Gastroesophageal sphincter (tissue), 4 donors: Measurements from ENCODE around the gene INCA1. TPM values are rescaled to one million over a fixed set of nuclear protein-coding genes. Genes with fewer than 3 reads are reported as not detected.
A peak's percentile ranks its signal among the peaks of the same experiment; 100 is the strongest.

Source experiments
- ATAC-seq: fragments of 150-250 bp; one replicate; pipeline ENCODE4 v1.9.1; 2016; ENCODE audit warnings: mild to moderate bottlenecking, moderate library complexity
- H3K27ac ChIP-seq, 4 donors: fragments of 200-600 bp; sonication (generic) in 3 of 4; 1 replicate in 3 of 4; 2 replicates in 1 of 4; pipeline ENCODE4 v1.5.1; 2016 to 2019
- H3K27me3 ChIP-seq: fragments of 200-600 bp; sonication (generic); one replicate; pipeline ENCODE4 v1.5.1; 2019
- H3K36me3 ChIP-seq, 2 donors: fragments of 200-600 bp; sonication (generic); one replicate each; pipeline ENCODE4 v1.5.1; 2019; ENCODE audit warnings: control low read depth in 1 of 2
- H3K4me1 ChIP-seq, 3 donors: fragments of 200-600 bp; sonication (generic); 1 replicate in 2 of 3; 2 replicates in 1 of 3; pipeline ENCODE4 v1.5.1; 2016 to 2019; ENCODE audit warnings: control low read depth in 2 of 3
- H3K4me3 ChIP-seq, 2 donors: fragments of 200-600 bp; sonication (generic); one replicate each; pipeline ENCODE4 v1.5.1; 2019; ENCODE audit warnings: mild to moderate bottlenecking in 1 of 2, moderate library complexity in 1 of 2
- H3K9me3 ChIP-seq, 3 donors: fragments of 200-600 bp; sonication (generic); one replicate each; pipeline ENCODE4 v1.5.1; 2017 to 2019; ENCODE audit warnings: control low read depth in 2 of 3
- CTCF ChIP-seq, 4 experiments: fragments of 200-600 bp in 2 of 4; fragments of 450-650 bp in 2 of 4; sonication (generic) in 1 of 4; IDR thresholded peaks; one replicate each; pipeline ENCODE4 v1.5.1; 2017 to 2019; ENCODE audit warnings: antibody characterized with exemption in 4 of 4, mild to moderate bottlenecking in 2 of 4, moderate library complexity in 2 of 4
- EP300 ChIP-seq: sonication (generic); formaldehyde crosslinking; IDR thresholded peaks from one replicate; pipeline ENCODE4 v1.6.1; 2017; ENCODE audit warnings: antibody characterized with exemption, mild to moderate bottlenecking
- POLR2A ChIP-seq, 2 donors: fragments of 450-650 bp; IDR thresholded peaks; one replicate each; pipeline ENCODE4 v1.6.1; 2017; ENCODE audit warnings: antibody characterized with exemption in 2 of 2, mild to moderate bottlenecking in 2 of 2, moderate library complexity in 1 of 2
- POLR2AphosphoS5 ChIP-seq: sonication (generic); formaldehyde crosslinking; IDR thresholded peaks from one replicate; pipeline ENCODE4 v1.6.1; 2017; ENCODE audit warnings: antibody characterized with exemption
- WGBS, 2 donors: methylation state at CpG; one replicate each; pipeline ENCODE4 v1.1.5; 2018; ENCODE audit warnings: low coverage in 1 of 2; 5-methylcytosine and 5-hydroxymethylcytosine counted together
- total RNA-seq, 4 donors: library from RNA; depleted of rRNA; stranded (reverse); fragments of >200 nt; gene quantifications; one replicate each; pipeline ENCODE4 v1.1.0, GENCODE V29; 2016

INCA1 gene
- total RNA-seq, 4 donors from 2014 or later: 0.93 to 4.4 (median 3.8) TPM; not detected in 1

GRCh38 chr17:5002121-5002788 lies 4.9 kb upstream of the INCA1 start:
- WGBS, 2 donors: 87% methylated on average over 3 of the region's 20 CpGs; no CpG with 5 or more reads in 1 of the 2 donors
- Histone ChIP-seq H3K27ac (no peak overlapping the region), H3K9me3 (no peaks in the 10 kb centered on the region), H3K36me3 (peaks cover 0 to 67% of the 10 kb centered on the region in 2 donors), H3K4me3 (no peak overlapping the region), H3K27me3 (no peaks in the 10 kb centered on the region), H3K4me1 (peaks cover 0 to 34% (median 18%) of the 10 kb centered on the region in 3 donors)
- no peak for TF ChIP-seq CTCF (IDR thresholded peaks at IDR 0.05)
- TF ChIP-seq POLR2AphosphoS5: no peak
- no peak for TF ChIP-seq EP300
- TF ChIP-seq POLR2A (IDR thresholded peaks at IDR 0.05): no peak
- ATAC-seq: no peak

GRCh38 chr17:5000237-5000639 lies 2.9 kb upstream of the INCA1 start:
- TF ChIP-seq POLR2AphosphoS5 (peak; percentile 85), POLR2A (IDR thresholded peaks at IDR 0.05) (no peak)
- Histone ChIP-seq H3K4me1 (peaks cover 0 to 42% (median 24%) of the 10 kb centered on the region in 3 donors), H3K27me3 (no peaks in the 10 kb centered on the region), H3K9me3 (no peaks in the 10 kb centered on the region), H3K27ac (peak overlapping the region; percentile 4 to 94 (median 87)), H3K4me3 (peak overlapping the region; percentile 57 to 84), H3K36me3 (peaks cover 0 to 47% of the 10 kb centered on the region in 2 donors)
- ATAC-seq: peak; percentile 65
- whole genome bisulfite sequencing, 2 donors: 40% methylated on average over 3 of the region's 11 CpGs; no CpG with 5 or more reads in 1 of the 2 donors

GRCh38 chr17:4999430-5000093 lies 2.2 kb upstream of the INCA1 start:
- Histone ChIP-seq H3K4me1 (peaks cover 0 to 42% (median 24%) of the 10 kb centered on the region in 3 donors), H3K36me3 (peaks cover 0 to 40% of the 10 kb centered on the region in 2 donors), H3K27ac (peak overlapping the region; percentile 4 to 98 (median 94)), H3K9me3 (no peaks in the 10 kb centered on the region), H3K27me3 (no peaks in the 10 kb centered on the region), H3K4me3 (peak overlapping the region; percentile 57 to 84)
- no peak for ATAC-seq
- TF ChIP-seq EP300 (no peak), POLR2AphosphoS5 (no peak), CTCF (IDR thresholded peaks at IDR 0.05) (no peak), POLR2A (IDR thresholded peaks at IDR 0.05) (no peak)
- 4 to 29% methylated on average over 3 to 4 of the region's 12 CpGs for WGBS, 2 donors

- H3K27ac ChIP-seq: peak overlapping the region; percentile 68 to 98 (median 94)
- peaks cover 0 to 33% of the 10 kb centered on the region in 2 donors for H3K36me3 ChIP-seq
- H3K4me1 ChIP-seq: peaks cover 0 to 42% (median 24%) of the 10 kb centered on the region in 3 donors
- H3K27me3 ChIP-seq: no peaks in the 10 kb centered on the region
- H3K4me3 ChIP-seq: peak overlapping the region; percentile 57 to 84
- TF ChIP-seq POLR2A (IDR thresholded peaks at IDR 0.05) (no peak), CTCF (IDR thresholded peaks at IDR 0.05) (no peak), POLR2AphosphoS5 (no peak), EP300 (no peak)
- WGBS, 2 donors: 0 to 13% methylated on average over 3 to 6 of the region's 14 CpGs
- ATAC-seq: no peak
- no peaks in the 10 kb centered on the region for H3K9me3 ChIP-seq
Measured at GRCh38 chr17:4998732-4999429, 1.6 kb upstream of the INCA1 start.
